H9 (cell line): ENCODE measurements around the gene PRKACA. TPM values are rescaled to one million over a fixed set of nuclear protein-coding genes. Genes with fewer than 3 reads are reported as not detected.

Source experiments
- DNase-seq: peaks from one replicate; pipeline ENCODE4 v3.0.0-alpha.2; 2017
- H2AFZ ChIP-seq: one replicate; pipeline ENCODE4 v1.6.1; 2013; ENCODE audit warnings: mild to moderate bottlenecking, low read length, control low read depth, moderate library complexity
- H2AK5ac ChIP-seq: 2 replicates; pipeline ENCODE4 v1.6.1; 2013; ENCODE audit warnings: low read length, control low read depth, mixed read lengths; ENCODE audit not compliant: insufficient read length
- H2BK120ac ChIP-seq: one replicate; pipeline ENCODE4 v1.6.1; 2013; ENCODE audit warnings: low read depth, mild to moderate bottlenecking, low read length, control low read depth, inconsistent platforms; ENCODE audit not compliant: poor library complexity, severe bottlenecking
- H2BK12ac ChIP-seq: 2 replicates; pipeline ENCODE4 v1.6.1; 2013; ENCODE audit warnings: low read length, control low read depth, mixed read lengths, low read depth; ENCODE audit not compliant: insufficient read length
- H2BK15ac ChIP-seq: 2 replicates; pipeline ENCODE4 v1.6.1; 2013; ENCODE audit warnings: low read depth, low read length, control low read depth
- H2BK20ac ChIP-seq: one replicate; pipeline ENCODE4 v1.6.1; 2013; ENCODE audit warnings: low read depth, mild to moderate bottlenecking, low read length, control low read depth, inconsistent platforms; ENCODE audit not compliant: poor library complexity, severe bottlenecking
- H2BK5ac ChIP-seq: 2 replicates; pipeline ENCODE4 v1.6.1; 2013; ENCODE audit warnings: low read length, control low read depth, mixed read lengths; ENCODE audit not compliant: insufficient read length
- H3K14ac ChIP-seq: 2 replicates; pipeline ENCODE4 v1.6.1; 2013; ENCODE audit warnings: low read length, control low read depth; ENCODE audit not compliant: insufficient read depth
- H3K18ac ChIP-seq: 2 replicates; pipeline ENCODE4 v1.6.1; 2013; ENCODE audit warnings: low read depth, mild to moderate bottlenecking, mixed read lengths, low read length, control low read depth; ENCODE audit not compliant: insufficient read length
- H3K23ac ChIP-seq: 2 replicates; pipeline ENCODE4 v1.6.1; 2013; ENCODE audit warnings: low read length, control low read depth, mixed read lengths, low read depth; ENCODE audit not compliant: insufficient read length
- H3K23me2 ChIP-seq: 2 replicates; pipeline ENCODE4 v1.6.1; 2013; ENCODE audit warnings: low read depth, mild to moderate bottlenecking, mixed read lengths, low read length, control low read depth; ENCODE audit not compliant: insufficient read length, poor library complexity, severe bottlenecking
- H3K27ac ChIP-seq: 2 replicates; pipeline ENCODE4 v1.5.1; 2013; ENCODE audit warnings: low read length, control low read depth, mixed read lengths, low read depth; ENCODE audit not compliant: insufficient read length
- H3K27me3 ChIP-seq: 2 replicates; pipeline ENCODE4 v1.6.1; 2013; ENCODE audit warnings: low read length, control low read depth, inconsistent platforms; ENCODE audit not compliant: insufficient read depth
- H3K4ac ChIP-seq: 2 replicates; pipeline ENCODE4 v1.6.1; 2013; ENCODE audit warnings: low read depth, mild to moderate bottlenecking, control low read depth, inconsistent platforms, low read length, moderate library complexity
- H3K4me1 ChIP-seq: 2 replicates; pipeline ENCODE4 v1.6.1; 2013; ENCODE audit warnings: low read length, control low read depth, inconsistent platforms; ENCODE audit not compliant: insufficient read depth
- H3K4me2 ChIP-seq: 2 replicates; pipeline ENCODE4 v1.6.1; 2013; ENCODE audit warnings: low read length, control low read depth, mixed read lengths; ENCODE audit not compliant: insufficient read length, insufficient read depth
- H3K56ac ChIP-seq: 2 replicates; pipeline ENCODE4 v1.6.1; 2013; ENCODE audit warnings: low read depth, mild to moderate bottlenecking, mixed read lengths, low read length, control low read depth; ENCODE audit not compliant: insufficient read length
- H3K79me1 ChIP-seq: 2 replicates; pipeline ENCODE4 v1.6.1; 2013; ENCODE audit warnings: low read depth, mild to moderate bottlenecking, moderate library complexity, low read length, control low read depth, inconsistent platforms; ENCODE audit not compliant: insufficient read depth, poor library complexity, severe bottlenecking
- H3K79me2 ChIP-seq: 2 replicates; pipeline ENCODE4 v1.6.1; 2013; ENCODE audit warnings: low read length, control low read depth, inconsistent platforms; ENCODE audit not compliant: insufficient read depth
- H3K9ac ChIP-seq: 2 replicates; pipeline ENCODE4 v1.6.1; 2013; ENCODE audit warnings: low read length, control low read depth, mixed read lengths; ENCODE audit not compliant: insufficient read length; ENCODE audit errors: extremely low read depth
- H3K9me3 ChIP-seq: one replicate; pipeline ENCODE4 v1.6.1; 2013; ENCODE audit warnings: low read depth, low read length, inconsistent platforms; ENCODE audit not compliant: control insufficient read depth
- H3T11ph ChIP-seq: one replicate; pipeline ENCODE4 v1.6.1; 2013; ENCODE audit warnings: mild to moderate bottlenecking, low read length, control low read depth, inconsistent platforms
- H4K20me1 ChIP-seq: one replicate; pipeline ENCODE4 v1.6.1; 2013; ENCODE audit not compliant: control insufficient read depth, insufficient read length, insufficient read depth
- H4K5ac ChIP-seq: 2 replicates; pipeline ENCODE4 v1.6.1; 2013; ENCODE audit warnings: low read depth, mild to moderate bottlenecking, mixed read lengths, low read length, control low read depth; ENCODE audit not compliant: insufficient read length
- H4K8ac ChIP-seq: replicated peaks from 2 replicates; pipeline ENCODE4 v1.6.1; 2013; ENCODE audit warnings: low read length, control low read depth, mixed read lengths, low read depth; ENCODE audit not compliant: insufficient read length
- H4K91ac ChIP-seq: 2 replicates; pipeline ENCODE4 v1.6.1; 2013; ENCODE audit warnings: low read depth, mild to moderate bottlenecking, moderate library complexity, mixed read lengths, low read length, control low read depth; ENCODE audit not compliant: insufficient read length
- H3K27ac Mint-ChIP-seq, 3 experiments: 2 replicates in 2 of 3; 3 replicates in 1 of 3; pipeline ENCODE4 v1.8.0; 2020 to 2021; ENCODE audit warnings: mixed read lengths in 3 of 3, mild to moderate bottlenecking in 1 of 3, moderate library complexity in 1 of 3
- H3K27me3 Mint-ChIP-seq: 2 replicates; pipeline ENCODE4 v1.8.0; 2021; ENCODE audit warnings: low read depth, mild to moderate bottlenecking, moderate library complexity, mixed read lengths
- H3K36me3 Mint-ChIP-seq, 3 experiments: 2 replicates in 2 of 3; 3 replicates in 1 of 3; pipeline ENCODE4 v1.8.0; 2020 to 2021; ENCODE audit warnings: low read depth in 3 of 3, mixed read lengths in 3 of 3; ENCODE audit not compliant: insufficient read depth in 1 of 3
- H3K4me1 Mint-ChIP-seq, 2 experiments: 2 replicates each; pipeline ENCODE4 v1.8.0; 2020; ENCODE audit warnings: mixed read lengths in 2 of 2
- H3K4me3 Mint-ChIP-seq, 2 experiments: 2 replicates in 1 of 2; 3 replicates in 1 of 2; pipeline ENCODE4 v1.8.0; 2020 to 2021; ENCODE audit warnings: mild to moderate bottlenecking in 2 of 2, mixed read lengths in 2 of 2, moderate library complexity in 1 of 2
- H3K9me3 Mint-ChIP-seq, 2 experiments: 2 replicates in 1 of 2; 3 replicates in 1 of 2; pipeline ENCODE4 v1.8.0; 2020; ENCODE audit warnings: mild to moderate bottlenecking in 2 of 2, mixed read lengths in 2 of 2, moderate library complexity in 1 of 2
- WGBS: extraction: QIAGEN DNeasy Blood & Tissue Kit; methylation state at CpG from one replicate; pipeline ENCODE4 v1.1.7; 2013; ENCODE audit warnings: missing lambda C conversion rate, low lambda C conversion rate, mixed read lengths; ENCODE audit not compliant: insufficient read length; ENCODE audit errors: extremely low coverage; 5-methylcytosine and 5-hydroxymethylcytosine counted together
- total RNA-seq: library from RNA; stranded (reverse); gene quantifications from 2 replicates; pipeline ENCODE4 v1.2.1, GENCODE V29; 2021
- TF ChIP-seq, protein P1 (sequence below): fragments of 200-600 bp; sonication (generic); conservative IDR thresholded peaks from 3 replicates; pipeline ENCODE4 v1.8.0; 2021; ENCODE audit warnings: antibody characterized with exemption, mild to moderate bottlenecking

PRKACA gene
- total RNA-seq, 1 experiment from 2014 or later: 51.8 TPM

DNA sequence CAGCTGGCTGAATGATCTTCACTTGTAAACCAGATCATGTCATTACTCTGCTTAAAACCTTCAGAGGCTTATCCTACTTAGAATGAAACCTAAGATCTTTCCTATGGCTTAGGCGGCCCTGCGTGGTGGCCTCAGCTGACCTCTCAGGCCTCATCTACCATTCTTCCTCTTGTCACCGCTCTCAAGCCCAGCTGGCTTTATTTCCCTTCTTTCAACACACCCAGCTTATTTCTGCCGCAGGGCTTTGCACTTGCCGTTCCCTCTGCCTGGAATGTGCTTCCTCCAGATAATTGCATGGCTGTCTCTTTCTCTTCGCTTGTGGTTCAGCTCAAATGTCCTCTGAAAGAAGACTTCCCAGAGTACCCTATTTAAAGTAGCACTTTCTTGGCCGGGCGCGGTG, 22.4 kb upstream of the PRKACA start:
- no peak overlapping the region for H3K4me2 ChIP-seq
- no peak overlapping the region for H4K5ac ChIP-seq
- peaks cover 6% of the 10 kb centered on the region for H3K79me1 ChIP-seq

More for the DNA sequence above, 22.4 kb upstream of the PRKACA start:
- peak overlapping the region in 1 of 2 experiments; percentile 15; a peak in 1 of 5 replicates for H3K4me3 Mint-ChIP-seq
- no peak overlapping the region for H3K56ac ChIP-seq
- no peak overlapping the region for H3K18ac ChIP-seq
- H2BK15ac ChIP-seq: no peak overlapping the region
- H2BK20ac ChIP-seq: no peak overlapping the region
- H3K9me3 ChIP-seq: no peaks in the 10 kb centered on the region
- H3K23me2 ChIP-seq: peaks cover 9% of the 10 kb centered on the region
- no peak overlapping the region for H3T11ph ChIP-seq
- no peak overlapping the region for H2BK5ac ChIP-seq
- H4K20me1 ChIP-seq: no peaks in the 10 kb centered on the region
- H3K9ac ChIP-seq: no peak overlapping the region
- H2BK120ac ChIP-seq: no peak overlapping the region
- H3K4me1 Mint-ChIP-seq: peaks cover 8 to 11% of the 10 kb centered on the region in 2 experiments
- H3K27ac ChIP-seq: no peak overlapping the region
- H3K27me3 Mint-ChIP-seq: no peaks in the 10 kb centered on the region
- no peak overlapping the region for H3K14ac ChIP-seq
- no peak overlapping the region for H3K23ac ChIP-seq
- no peak overlapping the region for H4K8ac ChIP-seq
- no peak overlapping the region for H2BK12ac ChIP-seq
- peaks cover 0 to 2% (median 0%) of the 10 kb centered on the region in 3 experiments; a peak in 2 of 7 replicates for H3K36me3 Mint-ChIP-seq
- WGBS: no CpG with 5 or more reads among the region's 9 CpGs
- H2AK5ac ChIP-seq: no peak overlapping the region
- no peak overlapping the region for H4K91ac ChIP-seq
- H3K27me3 ChIP-seq: no peaks in the 10 kb centered on the region
- H3K4me1 ChIP-seq: no peaks in the 10 kb centered on the region; the same call in 1 of the 2 replicates
- peak overlapping the region in 1 of 3 experiments; percentile 64; a peak in 2 of 7 replicates for H3K27ac Mint-ChIP-seq
- no peaks in the 10 kb centered on the region for H3K9me3 Mint-ChIP-seq
- TF ChIP-seq, protein P1, sequence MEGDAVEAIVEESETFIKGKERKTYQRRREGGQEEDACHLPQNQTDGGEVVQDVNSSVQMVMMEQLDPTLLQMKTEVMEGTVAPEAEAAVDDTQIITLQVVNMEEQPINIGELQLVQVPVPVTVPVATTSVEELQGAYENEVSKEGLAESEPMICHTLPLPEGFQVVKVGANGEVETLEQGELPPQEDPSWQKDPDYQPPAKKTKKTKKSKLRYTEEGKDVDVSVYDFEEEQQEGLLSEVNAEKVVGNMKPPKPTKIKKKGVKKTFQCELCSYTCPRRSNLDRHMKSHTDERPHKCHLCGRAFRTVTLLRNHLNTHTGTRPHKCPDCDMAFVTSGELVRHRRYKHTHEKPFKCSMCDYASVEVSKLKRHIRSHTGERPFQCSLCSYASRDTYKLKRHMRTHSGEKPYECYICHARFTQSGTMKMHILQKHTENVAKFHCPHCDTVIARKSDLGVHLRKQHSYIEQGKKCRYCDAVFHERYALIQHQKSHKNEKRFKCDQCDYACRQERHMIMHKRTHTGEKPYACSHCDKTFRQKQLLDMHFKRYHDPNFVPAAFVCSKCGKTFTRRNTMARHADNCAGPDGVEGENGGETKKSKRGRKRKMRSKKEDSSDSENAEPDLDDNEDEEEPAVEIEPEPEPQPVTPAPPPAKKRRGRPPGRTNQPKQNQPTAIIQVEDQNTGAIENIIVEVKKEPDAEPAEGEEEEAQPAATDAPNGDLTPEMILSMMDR: no peak
- no peak overlapping the region for H2AFZ ChIP-seq
- peaks cover 3% of the 10 kb centered on the region; the same call in 1 of the 2 replicates for H3K79me2 ChIP-seq
- no peak for DNase-seq
- H3K4ac ChIP-seq: no peak overlapping the region
